SK-N-MC (cell line): Measurements from ENCODE around the gene CAMK4.

Experiments used
- EZH2 ChIP-seq: fragments of 200-600 bp; sonication (generic); IDR thresholded peaks from one replicate; pipeline ENCODE4 v1.6.1; 2017; ENCODE audit warnings: antibody characterized with exemption
- POLR2AphosphoS5 ChIP-seq: IDR thresholded peaks from 2 replicates; pipeline ENCODE4 v1.6.1; 2012; ENCODE audit warnings: mild to moderate bottlenecking, low read depth, low read length, borderline replicate concordance

- TF ChIP-seq POLR2AphosphoS5, result no peak
- TF ChIP-seq EZH2, result no peak
Measured at GRCh38 chr5:111530298-111530740, 306.1 kb downstream of the CAMK4 start.
